Measurements from ENCODE around the gene CHRNA1. TPM values are rescaled to one million over a fixed set of nuclear protein-coding genes. Genes with fewer than 3 reads are reported as not detected.

Gene CHRNA1
- total RNA-seq, 1 donor from 2014 or later: 3.7 TPM

DNA sequence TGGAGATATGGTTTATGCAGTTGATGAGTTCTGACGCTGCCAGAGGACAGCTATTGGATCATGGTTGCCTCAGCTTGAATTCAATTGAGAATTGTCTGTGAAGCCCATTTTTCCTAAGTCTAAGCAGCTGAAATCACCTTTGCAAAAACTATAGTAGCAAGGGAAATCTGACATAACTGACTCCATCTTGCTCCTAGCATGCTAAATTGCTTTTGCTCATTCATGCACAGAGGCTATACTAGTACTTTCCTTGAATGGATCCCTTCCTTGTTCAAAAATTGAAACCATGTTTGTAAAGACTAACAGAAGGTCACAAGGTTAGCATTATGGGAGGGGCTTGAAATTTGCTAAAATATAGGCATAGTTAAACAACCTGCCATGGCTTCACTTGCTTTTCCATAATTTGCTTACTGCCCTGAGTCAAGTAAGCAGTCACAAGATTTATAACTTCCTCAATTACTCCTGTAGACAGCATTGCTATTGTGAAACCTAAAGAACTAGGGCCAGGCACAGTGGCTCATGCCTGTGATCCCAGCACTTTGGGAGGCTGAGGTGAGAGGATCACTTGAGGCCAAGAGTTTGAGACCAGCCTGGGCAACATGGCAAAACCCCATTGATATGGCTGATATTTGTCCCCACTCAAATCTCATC is 41.2 kb downstream of the CHRNA1 start:
- DNase-seq (ENCODE audit: low read depth): no peak

GRCh38 chr2:174719016-174719415 is 45.3 kb downstream of the CHRNA1 start:
- Histone ChIP-seq H3K4me1 (ENCODE audit: insufficient read depth, low read length) (peaks cover 4% of the 10 kb centered on the region), H3K4me2 (ENCODE audit: low read length) (no peak overlapping the region), H3K27me3 (ENCODE audit: insufficient read depth, low read length) (peaks cover 24% of the 10 kb centered on the region), H4K20me1 (ENCODE audit: insufficient read depth, low read length) (no peaks in the 10 kb centered on the region), H3K9me3 (ENCODE audit: insufficient read depth, low read depth, low read length) (peaks cover 6% of the 10 kb centered on the region), H3K9ac (ENCODE audit: low read length) (no peak overlapping the region), H3K4me3 (ENCODE audit: insufficient read depth, low read depth, low read length) (no peak overlapping the region), H3K36me3 (ENCODE audit: insufficient read depth, low read length) (no peaks in the 10 kb centered on the region), H3K79me2 (ENCODE audit: insufficient read depth, low read length) (no peaks in the 10 kb centered on the region), H3K27ac (ENCODE audit: low read depth, low read length) (no peak overlapping the region), H2AFZ (ENCODE audit: low read depth, low read length) (no peak overlapping the region)
- Mint-ChIP-seq H3K36me3 (ENCODE audit: low read depth, unreplicated experiment) (peaks cover 2% of the 10 kb centered on the region), H3K9me3 (ENCODE audit: unreplicated experiment) (peaks cover 19% of the 10 kb centered on the region), H3K4me1 (ENCODE audit: low read depth, unreplicated experiment) (peaks cover 12% of the 10 kb centered on the region), H3K4me3 (ENCODE audit: unreplicated experiment) (no peak overlapping the region), H3K27ac (ENCODE audit: unreplicated experiment) (no peak overlapping the region), H3K27me3 (ENCODE audit: low read depth, unreplicated experiment) (peaks cover 25% of the 10 kb centered on the region)
- no peak for TF ChIP-seq EZH2 (IDR thresholded peaks at IDR 0.05; ENCODE audit: insufficient read depth, low read length)
- TF ChIP-seq CTCF (IDR thresholded peaks at IDR 0.05; ENCODE audit: insufficient read depth, low read depth, low read length): no peak
- DNase-seq (ENCODE audit: low read depth) (no peak), FAIRE-seq (no peak)

More for the DNA sequence above, 41.2 kb downstream of the CHRNA1 start:
- H3K4me1 ChIP-seq (ENCODE audit: insufficient read depth, low read length): no peaks in the 10 kb centered on the region
- no peaks in the 10 kb centered on the region for H3K36me3 ChIP-seq (ENCODE audit: insufficient read depth, low read length)
- Mint-ChIP-seq H3K4me3 (ENCODE audit: unreplicated experiment) (no peak overlapping the region), H3K27ac (ENCODE audit: unreplicated experiment) (no peak overlapping the region), H3K9me3 (ENCODE audit: unreplicated experiment) (peaks cover 15% of the 10 kb centered on the region), H3K27me3 (ENCODE audit: low read depth, unreplicated experiment) (peaks cover 30% of the 10 kb centered on the region), H3K4me1 (ENCODE audit: low read depth, unreplicated experiment) (peaks cover 2% of the 10 kb centered on the region), H3K36me3 (ENCODE audit: low read depth, unreplicated experiment) (peaks cover 2% of the 10 kb centered on the region)
- FAIRE-seq: no peak
- no peak overlapping the region for H3K4me3 ChIP-seq (ENCODE audit: insufficient read depth, low read depth, low read length)
- no peak overlapping the region for H3K27ac ChIP-seq (ENCODE audit: low read depth, low read length)
- no peak overlapping the region for H3K4me2 ChIP-seq (ENCODE audit: low read length)
- no peaks in the 10 kb centered on the region for H3K79me2 ChIP-seq (ENCODE audit: insufficient read depth, low read length)
- TF ChIP-seq EZH2 (IDR thresholded peaks at IDR 0.05; ENCODE audit: insufficient read depth, low read length) (no peak), CTCF (IDR thresholded peaks at IDR 0.05; ENCODE audit: insufficient read depth, low read depth, low read length) (no peak)
- no peaks in the 10 kb centered on the region for H4K20me1 ChIP-seq (ENCODE audit: insufficient read depth, low read length)
- peaks cover 4% of the 10 kb centered on the region for H3K9me3 ChIP-seq (ENCODE audit: insufficient read depth, low read depth, low read length)
- peaks cover 27% of the 10 kb centered on the region for H3K27me3 ChIP-seq (ENCODE audit: insufficient read depth, low read length)
- H2AFZ ChIP-seq (ENCODE audit: low read depth, low read length): no peak overlapping the region
- H3K9ac ChIP-seq (ENCODE audit: low read length): no peak overlapping the region

DNA sequence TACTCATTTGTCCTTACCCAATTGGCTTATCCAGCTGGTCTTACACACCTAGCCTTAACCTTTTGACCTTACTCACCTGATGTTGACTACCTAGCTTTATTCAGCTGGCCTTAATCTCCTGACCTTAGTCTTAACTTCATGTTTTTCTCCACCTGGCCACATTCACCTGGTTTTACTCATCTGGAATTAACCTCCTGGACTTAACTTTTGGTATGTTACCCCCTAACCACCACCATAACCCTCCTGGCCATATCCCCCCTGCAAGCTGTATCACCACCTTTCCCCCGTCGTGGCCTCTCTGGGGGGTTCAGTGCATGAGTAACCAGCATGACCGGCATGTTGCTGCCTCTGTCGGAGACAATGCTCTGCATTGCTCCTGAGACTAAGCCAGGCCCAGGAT is 45.7 kb downstream of the CHRNA1 start:
- H3K27me3 Mint-ChIP-seq (ENCODE audit: low read depth, unreplicated experiment): peaks cover 25% of the 10 kb centered on the region
- no peaks in the 10 kb centered on the region for H3K36me3 ChIP-seq (ENCODE audit: insufficient read depth, low read length)
- FAIRE-seq (no peak), DNase-seq (ENCODE audit: low read depth) (no peak)
- H3K4me1 ChIP-seq (ENCODE audit: insufficient read depth, low read length): peaks cover 4% of the 10 kb centered on the region
- TF ChIP-seq CTCF (IDR thresholded peaks at IDR 0.05; ENCODE audit: insufficient read depth, low read depth, low read length) (no peak), EZH2 (IDR thresholded peaks at IDR 0.05; ENCODE audit: insufficient read depth, low read length) (no peak)
- H3K27me3 ChIP-seq (ENCODE audit: insufficient read depth, low read length): peaks cover 26% of the 10 kb centered on the region
- H3K36me3 Mint-ChIP-seq (ENCODE audit: low read depth, unreplicated experiment): peaks cover 2% of the 10 kb centered on the region
- no peak overlapping the region for H3K4me2 ChIP-seq (ENCODE audit: low read length)
- no peak overlapping the region for H3K27ac ChIP-seq (ENCODE audit: low read depth, low read length)
- no peak overlapping the region for H3K9ac ChIP-seq (ENCODE audit: low read length)
- H3K4me3 Mint-ChIP-seq (ENCODE audit: unreplicated experiment): no peak overlapping the region
- H3K27ac Mint-ChIP-seq (ENCODE audit: unreplicated experiment): no peak overlapping the region
- H3K79me2 ChIP-seq (ENCODE audit: insufficient read depth, low read length): no peaks in the 10 kb centered on the region
- no peaks in the 10 kb centered on the region for H4K20me1 ChIP-seq (ENCODE audit: insufficient read depth, low read length)
- H3K9me3 ChIP-seq (ENCODE audit: insufficient read depth, low read depth, low read length): peaks cover 6% of the 10 kb centered on the region
- peaks cover 19% of the 10 kb centered on the region for H3K9me3 Mint-ChIP-seq (ENCODE audit: unreplicated experiment)
- H3K4me3 ChIP-seq (ENCODE audit: insufficient read depth, low read depth, low read length): no peak overlapping the region
- H3K4me1 Mint-ChIP-seq (ENCODE audit: low read depth, unreplicated experiment): peaks cover 12% of the 10 kb centered on the region
- H2AFZ ChIP-seq (ENCODE audit: low read depth, low read length): no peak overlapping the region
